GM21360 (cell line): Measurements from ENCODE around the gene JARID2.

Experiments used
- ATAC-seq: cut with Tn5 transposase; IDR thresholded peaks from one replicate; pipeline ENCODE4 v1.9.1; 2021; ENCODE audit warnings: mild to moderate bottlenecking, moderate library complexity; ENCODE audit not compliant: unreplicated experiment

The JARID2 gene

DNA sequence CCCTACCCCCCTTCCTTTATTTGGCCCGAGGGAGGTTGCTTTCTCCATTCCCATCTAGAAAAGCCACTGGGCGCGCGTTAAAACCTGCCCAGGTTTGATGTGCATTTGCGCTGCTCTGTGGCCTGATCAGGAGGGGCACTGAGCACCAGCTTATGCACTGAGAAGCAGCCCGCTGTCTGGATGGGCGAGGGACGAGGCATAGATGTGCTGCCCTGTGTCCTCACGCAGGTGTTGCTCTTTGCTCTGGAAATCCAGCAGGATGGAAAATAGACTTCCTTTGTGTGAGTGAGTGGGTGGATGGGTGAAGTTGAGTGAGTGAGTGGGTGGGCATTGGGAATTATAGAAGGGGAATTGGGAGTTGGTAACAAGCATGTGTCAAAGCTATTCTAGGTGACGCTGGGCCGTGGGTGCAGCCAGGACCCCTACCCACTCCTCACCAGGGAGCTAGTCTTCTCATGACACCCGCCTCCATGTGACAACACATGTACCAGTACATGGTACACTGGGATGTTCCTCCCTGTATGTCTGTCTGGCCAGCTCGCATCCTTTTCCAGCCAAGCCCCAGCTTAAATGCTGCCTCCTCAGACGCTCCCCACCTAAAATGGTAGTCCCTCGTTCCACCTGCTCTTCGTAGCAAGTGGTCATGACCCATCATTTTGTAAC, 254.3 kb downstream of the JARID2 start:
- no peak for ATAC-seq

DNA sequence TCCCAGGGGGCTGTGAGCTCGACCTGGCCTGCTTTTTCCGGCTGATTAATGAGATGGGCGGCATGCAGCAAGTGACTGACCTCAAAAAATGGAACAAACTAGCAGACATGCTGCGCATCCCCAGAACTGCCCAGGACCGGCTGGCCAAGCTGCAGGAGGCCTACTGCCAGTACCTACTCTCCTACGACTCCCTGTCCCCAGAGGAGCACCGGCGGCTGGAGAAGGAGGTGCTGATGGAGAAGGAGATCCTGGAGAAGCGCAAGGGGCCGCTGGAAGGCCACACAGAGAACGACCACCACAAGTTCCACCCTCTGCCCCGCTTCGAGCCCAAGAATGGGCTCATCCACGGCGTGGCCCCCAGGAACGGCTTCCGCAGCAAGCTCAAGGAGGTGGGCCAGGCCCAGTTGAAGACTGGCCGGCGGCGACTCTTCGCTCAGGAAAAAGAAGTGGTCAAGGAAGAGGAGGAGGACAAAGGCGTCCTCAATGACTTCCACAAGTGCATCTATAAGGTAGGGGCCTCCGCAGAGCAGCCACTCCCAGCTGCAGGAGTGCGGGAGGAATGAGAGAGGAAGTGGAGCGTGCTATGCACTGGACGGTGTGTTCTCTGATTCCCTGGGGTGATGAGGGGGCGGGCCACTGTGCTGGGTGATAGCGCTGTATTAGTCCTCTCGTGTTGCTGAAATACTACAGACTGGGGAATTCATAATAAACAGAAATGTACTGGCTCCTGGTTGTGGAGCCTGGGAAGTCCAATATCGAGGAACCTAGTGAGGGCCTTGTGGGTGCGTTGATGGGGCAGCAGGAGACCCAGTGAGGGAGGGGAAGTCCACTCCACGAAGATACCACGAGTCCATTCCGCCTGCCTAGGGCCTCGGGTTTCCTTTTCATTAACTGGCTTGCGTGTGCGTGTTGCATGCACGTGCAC, 255.3 kb downstream of the JARID2 start:
- no peak for ATAC-seq

DNA sequence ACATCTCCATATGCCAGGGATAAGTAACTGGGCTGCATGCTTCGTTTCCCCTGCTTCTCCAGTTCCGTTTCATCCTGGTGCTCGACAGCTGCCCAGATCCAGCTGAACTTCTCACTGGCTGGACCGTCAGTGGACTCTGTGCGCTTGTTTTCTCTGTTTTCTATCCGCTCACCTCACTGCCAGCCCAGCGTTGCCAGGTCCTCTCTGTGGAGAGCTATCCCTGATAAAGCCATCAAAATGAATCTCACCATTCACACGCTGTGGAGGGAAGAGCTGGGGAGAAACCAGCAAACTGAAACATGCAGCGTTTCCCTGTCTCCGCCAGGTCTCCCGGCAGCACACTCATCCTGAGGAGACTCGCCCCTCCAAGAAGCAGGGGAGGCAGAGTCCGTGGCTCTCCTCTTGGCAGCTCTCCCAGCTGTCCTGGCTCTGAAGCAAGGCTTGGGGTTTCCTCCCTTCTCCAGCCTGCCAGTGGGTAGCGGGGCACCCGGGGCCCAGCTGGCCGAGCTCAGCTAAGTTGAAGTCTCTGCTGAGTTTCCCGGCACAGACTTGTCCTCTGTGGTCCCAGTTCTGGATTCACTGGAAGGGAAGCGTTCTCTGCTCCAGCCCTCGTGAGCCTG, 256.1 kb downstream of the JARID2 start:
- ATAC-seq: no peak

DNA sequence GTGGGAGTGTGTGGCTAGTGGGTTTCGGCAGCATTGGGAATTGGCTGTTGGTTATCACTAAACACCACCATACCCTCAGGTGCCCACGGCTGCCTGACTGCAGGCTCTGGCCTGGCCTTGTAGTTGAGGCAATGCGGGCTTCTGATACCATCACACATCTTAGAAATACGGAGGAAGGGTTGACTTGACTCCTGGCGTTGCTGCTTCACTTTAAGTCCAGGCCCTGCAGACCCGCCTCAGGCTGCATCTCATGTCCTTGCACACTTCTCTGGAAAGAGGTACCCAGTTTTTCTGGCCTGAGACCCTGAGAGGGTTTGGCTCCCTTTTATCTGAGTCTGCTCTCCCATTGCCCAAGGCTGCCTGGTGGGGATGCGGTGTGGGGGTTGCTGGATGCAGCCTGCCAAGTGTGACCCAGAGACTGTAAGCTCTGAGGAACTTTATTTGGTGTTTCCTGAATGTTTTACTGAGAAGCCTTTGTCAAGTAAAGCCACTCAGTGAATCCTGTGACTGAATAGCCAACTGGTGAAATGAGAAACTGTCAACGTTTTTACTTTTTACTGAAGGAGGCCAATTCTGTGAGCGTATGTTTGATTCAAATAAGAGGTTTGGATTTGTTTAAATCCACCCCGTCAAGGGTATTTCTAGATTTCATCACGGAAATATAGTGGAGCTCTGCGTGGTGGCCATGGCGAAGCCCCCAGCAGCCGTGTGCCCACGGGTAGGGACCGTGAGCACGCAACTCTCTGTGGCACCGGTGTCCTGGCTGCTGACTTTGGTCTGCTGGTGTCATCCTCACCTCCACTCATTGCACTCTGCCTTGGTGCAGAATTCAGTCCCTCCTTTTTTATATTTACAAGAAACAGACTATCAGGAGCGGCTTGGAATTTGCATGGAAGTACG, 256.8 kb downstream of the JARID2 start:
- ATAC-seq: no peak

DNA sequence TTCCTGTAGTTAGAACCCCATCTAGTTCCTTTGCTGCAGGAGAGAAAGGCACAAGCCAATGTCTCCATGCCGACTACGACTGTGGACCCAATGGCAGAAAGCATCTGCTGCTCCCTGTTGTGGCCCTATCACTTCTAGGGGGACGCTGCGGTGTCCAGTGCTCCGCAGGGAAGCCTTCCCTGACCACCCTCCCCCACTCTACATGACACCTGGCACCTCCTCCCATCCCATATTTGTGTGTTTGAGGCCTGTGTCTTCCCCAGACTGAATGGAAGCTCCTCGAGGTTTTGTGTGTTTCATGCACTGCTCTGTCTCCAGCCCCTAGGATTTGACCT, 257.4 kb downstream of the JARID2 start:
- no peak for ATAC-seq

DNA sequence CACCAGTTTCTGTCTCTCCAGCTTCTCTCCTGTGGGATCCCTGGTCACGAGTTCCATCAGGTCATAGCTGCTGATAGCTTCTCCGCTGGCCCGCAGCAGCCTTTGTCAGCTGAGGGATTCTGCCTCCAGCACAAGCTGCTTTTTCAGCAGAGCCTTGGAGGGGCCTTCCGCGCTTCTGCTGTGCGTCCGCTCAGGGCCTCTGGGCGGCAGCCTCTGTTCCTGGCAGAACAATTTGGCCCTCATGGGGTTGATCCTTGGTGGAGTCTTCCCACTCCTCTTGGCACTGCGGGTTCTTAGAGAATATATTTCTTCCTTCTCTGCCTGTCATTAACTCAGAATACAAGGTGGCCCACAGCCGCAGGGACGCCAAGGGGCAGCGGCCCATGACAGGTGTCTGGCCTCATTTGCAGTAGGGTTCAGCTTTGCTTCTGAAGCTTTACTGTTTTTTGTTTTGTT, 258.2 kb downstream of the JARID2 start:
- ATAC-seq: no peak

DNA sequence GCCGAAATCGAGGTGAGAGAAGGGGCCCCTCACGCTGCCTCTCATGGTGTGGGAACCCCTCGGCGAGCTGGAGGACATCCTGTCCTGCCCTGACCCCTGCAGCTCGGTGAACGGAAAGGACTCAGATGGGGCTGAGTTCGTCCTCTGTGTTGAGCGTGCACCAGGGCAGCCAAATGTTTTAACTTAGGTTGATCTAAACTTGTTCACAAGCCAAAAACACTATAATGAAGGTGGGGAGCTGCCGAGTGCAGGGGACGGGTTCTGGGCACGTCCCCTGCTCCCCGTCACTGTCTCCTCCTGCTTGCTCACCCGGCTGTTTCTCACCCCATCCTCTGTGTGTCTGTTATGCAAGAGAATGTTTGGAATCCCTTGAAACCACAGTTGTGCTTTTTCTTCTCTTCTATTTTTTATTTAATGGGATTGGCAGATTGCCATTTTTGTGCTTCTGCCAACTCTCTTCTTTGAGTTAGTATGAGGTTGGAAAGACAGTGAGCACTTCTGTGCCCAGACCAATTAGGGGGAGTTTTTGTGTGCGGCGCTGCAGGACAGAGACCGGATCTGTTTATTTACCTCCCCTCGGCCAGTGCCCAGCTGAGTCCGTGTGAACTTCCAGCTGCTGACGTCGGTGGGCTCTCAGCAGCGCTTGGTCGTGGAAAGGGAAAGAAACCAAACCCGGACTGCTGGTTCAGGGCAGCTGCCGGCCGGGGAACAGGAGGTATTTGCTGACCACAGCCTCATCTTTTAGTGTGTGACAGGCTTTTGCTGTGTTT, 258.9 kb downstream of the JARID2 start:
- ATAC-seq: no peak

DNA sequence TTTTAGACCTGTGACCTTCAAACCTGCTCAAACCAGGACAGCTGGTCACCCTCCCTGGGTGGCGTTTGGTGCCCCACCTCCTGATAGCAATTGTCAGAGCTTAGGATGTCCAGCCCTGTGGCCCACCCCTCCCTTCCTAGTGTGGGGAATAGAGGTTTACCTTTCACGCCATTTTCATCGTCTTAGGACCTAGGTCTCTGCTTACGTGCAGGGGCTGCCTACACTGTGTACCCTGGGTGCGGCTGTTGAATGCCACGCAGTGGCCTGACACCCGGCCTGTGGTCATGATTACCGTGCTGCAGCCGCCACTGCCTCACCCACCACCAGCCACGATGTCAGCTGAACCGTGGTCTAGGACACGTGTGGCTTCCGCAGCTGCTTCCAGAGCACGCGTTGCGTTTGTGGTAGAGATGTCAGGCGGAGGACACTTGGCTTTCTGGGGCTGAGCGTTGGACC, 259.6 kb downstream of the JARID2 start:
- ATAC-seq: no peak

DNA sequence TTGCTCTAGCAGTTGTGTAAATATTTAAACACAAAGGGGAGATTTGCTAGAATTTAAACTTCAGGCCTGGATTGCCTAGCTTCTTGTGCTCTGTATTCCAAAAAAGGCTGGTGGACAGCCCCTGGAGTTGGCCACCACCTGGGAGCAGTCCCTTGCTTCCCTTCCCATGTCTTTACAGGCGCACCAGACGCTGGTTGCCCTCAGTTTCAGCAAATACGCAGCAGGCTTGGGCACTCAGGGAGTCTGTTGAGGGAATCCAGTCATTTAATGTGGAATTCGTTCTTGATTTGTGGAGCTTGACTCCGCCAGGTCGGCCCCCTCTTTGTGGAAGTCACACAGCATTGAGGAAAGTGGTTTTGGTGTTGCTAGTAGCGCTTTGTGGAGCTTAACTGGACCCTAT, 260.2 kb downstream of the JARID2 start:
- no peak for ATAC-seq

DNA sequence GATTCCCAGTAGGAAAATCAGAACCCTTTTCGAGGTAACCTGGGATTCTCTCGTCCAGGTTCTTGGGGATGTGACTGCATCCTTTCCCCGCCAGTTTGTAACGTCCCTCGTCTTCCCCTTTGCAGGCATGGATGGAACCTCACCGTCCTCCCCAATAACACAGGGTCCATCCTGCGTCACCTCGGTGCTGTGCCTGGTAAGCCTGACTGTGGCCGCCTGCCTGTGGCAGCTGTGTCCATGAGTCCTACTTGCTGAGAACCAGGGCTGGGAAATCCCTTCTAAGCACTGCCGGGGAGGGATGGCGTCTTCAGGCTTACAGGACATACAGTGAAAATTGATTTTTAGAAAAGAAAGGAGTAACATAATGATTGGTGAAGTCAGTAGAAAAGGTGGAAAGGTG, 261.4 kb downstream of the JARID2 start:
- no peak for ATAC-seq

DNA sequence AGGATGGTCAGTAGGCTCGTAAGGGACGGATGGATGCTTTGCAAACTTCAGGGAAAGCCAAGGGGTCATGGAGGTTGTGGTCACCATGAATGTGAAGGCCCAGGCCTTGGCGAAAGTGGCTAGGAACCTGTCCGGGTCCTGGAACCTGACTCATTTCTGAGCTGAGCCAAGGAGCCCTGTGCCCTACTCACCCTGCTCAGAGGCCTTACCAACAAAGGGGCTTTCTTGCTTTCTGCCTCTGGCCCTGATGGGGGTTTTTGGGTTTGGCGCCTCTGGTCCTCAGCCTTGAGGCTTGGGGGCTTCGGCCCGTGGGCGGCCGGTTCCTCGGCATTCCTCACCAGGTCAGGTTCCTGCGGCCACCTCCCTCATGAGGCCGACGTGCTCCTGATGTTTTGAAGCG, 261.9 kb downstream of the JARID2 start:
- no peak for ATAC-seq

DNA sequence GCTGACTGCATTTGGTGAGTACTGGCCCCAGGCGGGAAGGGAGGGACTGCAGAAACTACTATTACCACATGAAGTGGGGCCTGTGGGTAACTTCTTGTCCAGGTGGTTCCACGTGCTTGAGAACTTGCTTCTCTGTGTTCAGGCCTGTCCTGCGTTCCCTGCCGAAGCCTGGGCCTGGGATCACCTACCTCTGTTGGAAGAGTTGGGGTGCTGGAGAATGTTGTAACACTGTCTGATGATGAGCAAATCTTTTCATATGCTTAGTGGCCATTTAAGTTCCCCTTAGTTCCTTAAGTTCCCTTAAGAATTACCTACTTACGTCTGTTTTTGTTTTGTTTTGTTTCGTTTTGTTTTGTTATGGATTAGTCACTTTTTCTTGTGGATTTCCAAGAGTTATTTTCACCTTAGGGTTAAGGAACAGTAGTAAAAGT, 262.6 kb downstream of the JARID2 start:
- no peak for ATAC-seq

DNA sequence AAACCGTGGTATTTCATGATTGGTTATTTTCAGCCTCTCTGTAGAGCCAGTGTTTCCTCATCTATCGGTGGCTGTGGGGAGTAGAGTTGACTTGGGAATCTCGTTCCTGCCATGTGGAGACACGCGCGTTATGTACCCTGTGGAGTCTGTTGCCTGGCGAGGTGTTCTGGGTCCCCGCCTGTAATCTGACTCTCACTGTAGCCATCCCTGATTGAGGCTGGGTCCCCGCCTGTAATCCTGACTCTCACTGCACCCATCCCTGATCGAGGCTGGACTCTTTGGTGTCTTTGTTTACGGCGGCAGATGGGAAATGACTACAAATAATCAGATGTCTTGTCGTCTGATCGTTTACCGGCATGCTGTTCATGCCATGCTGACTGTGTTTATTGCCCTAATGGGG, 263.1 kb downstream of the JARID2 start:
- no peak for ATAC-seq

DNA sequence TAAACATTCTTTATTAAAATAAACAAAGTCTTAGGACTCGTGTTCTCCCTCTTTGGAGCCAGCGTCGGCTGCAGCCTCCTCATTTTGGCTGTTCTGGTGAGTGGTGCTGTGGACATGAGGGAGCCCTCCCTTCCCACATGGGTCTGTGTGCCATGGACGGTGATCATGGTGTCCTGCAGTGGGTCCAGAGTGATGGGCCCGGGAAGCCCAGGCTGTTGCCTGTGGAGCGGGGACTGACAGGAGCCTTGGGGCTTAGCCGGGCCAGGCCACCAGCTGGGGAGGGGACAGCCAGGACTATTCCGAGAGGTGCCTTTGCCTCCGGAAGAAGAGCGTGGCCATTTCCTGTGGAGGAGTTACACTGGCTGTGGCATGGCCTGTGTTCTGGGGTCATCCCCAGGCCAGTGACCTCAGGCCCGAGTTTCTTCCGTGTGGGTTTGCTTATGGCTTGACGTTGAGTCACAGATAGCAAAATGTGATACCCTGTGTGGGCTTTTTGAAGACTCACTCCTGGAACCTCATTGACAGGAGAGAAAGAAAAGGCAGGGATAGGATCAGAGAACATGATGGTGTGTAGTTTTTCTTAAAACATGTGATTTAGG, 263.6 kb downstream of the JARID2 start:
- no peak for ATAC-seq

DNA sequence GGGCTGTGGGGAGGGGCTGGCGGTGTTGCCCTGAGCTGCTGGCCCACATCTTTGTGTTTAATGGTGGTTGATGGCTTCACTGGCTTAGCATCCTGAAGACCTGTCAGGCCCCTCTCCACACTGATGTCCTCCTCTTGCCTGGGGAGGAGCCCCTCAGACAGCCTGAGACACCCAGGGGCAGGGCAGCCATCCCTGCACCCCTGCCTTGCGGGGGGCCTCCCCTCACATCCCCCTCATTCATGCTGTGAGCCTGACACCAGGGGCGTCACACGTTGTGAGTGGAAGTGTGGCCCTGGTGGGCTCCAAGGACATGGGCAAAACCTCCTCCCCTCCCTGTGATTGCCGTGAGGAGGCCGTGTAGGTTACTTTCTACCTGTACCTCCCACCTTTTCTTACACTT, 264.3 kb downstream of the JARID2 start:
- ATAC-seq: no peak

DNA sequence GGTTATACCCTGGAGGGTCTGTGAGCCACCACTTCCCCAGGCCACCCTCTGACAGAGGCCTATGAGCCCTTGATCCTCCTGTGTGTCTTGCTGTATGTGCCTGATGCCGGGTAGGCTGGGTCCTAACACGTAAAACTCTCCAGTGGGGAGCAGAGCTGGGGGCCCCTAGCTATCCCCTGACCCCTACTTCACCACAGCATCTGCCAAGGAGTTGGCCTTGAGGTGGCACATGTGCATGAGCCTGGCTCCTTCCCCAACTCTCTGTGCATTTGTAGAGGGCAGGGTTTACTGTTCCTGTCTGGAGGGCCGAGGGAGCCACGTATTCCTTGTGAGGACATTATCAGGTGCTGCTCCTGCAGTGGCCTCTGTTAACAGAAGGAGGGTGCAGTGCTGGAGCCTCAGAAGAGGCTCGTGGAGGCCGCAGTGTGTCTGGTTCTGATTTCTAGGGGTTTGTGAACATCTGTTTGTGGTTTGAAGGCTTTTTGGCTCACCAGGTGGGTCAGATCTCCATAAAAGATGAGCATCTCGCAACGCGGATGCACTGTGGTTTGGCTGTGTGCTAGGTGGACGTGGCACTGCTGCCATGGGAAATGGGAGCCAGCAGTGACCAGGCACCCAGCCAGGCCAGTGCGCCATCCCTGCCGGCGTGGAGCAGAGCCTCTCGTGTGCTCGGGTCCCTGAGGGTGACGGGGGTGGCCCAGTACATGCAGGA, 264.8 kb downstream of the JARID2 start:
- no peak for ATAC-seq

DNA sequence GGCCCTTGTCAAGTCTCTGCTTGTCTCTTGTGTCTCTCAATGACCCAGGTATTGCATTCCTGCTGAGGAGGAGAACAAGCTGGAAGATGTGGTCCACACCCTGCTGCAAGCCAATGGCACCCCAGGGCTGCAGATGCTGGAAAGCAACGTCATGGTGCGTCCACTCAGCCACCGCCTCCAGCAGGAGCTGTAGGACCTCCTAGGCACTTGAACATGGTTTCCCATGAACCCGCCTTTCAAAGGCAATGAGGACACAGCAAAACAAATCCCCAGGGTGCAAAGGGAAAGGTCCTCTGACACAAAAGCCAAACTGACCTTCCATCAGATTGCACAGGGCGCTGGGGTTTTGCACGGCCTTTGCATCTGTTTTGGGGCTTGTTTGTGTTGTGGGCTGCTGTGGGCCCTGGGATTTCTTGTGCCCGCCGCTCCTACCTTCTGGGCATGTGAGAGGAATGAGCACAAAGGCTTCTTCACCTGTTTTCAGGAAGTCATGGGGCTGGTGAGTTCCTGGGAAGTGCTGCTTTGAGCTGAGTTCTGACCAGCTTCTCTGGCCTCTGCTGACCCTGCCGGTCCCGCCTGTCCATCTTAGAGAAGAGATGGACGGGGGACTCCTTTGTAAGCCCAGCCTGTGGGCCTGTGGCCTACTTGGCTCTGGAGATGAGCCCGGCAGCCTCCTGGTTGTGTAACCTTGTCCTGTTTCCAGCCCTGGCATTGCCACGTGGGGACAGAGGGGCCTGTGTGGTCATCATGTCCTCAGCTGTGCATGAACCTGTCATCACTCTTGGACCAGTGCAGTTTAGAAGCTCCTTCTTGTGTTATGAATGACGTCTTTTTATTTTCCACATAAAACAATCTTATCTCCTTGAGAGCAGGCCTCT, 265.6 kb downstream of the JARID2 start:
- no peak for ATAC-seq

DNA sequence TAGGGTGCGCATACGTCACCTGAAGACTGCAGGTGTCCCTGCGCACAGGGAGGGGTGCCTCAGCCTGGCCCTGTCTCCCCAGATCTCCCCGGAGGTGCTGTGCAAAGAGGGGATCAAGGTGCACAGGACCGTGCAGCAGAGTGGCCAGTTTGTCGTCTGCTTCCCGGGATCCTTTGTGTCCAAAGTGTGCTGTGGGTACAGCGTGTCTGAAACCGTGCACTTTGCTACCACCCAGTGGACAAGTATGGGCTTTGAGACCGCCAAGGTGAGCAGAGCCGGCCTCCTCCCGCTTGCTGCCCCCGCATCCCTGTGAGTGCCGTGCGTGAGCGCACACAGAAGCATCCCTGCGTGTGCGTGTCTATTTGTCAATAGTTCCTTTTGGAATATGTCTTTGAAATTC, 266.3 kb downstream of the JARID2 start:
- no peak for ATAC-seq
